Astrocyte (in vitro differentiated cells and primary cell): ENCODE results near the gene HAUS7. TPM values are rescaled to one million over a fixed set of nuclear protein-coding genes. Genes with fewer than 3 reads are reported as not detected.

Experiments used
- DNase-seq: peaks from one replicate; pipeline ENCODE4 v3.0.0-alpha.2; 2010; ENCODE audit warnings: low read depth
- FAIRE-seq: peaks from 2 replicates; lab custom pipeline; 2011; peaks lifted over from hg19 to GRCh38; lab: Jason Lieb, UNC
- H2AFZ ChIP-seq: 2 replicates; pipeline ENCODE4 v1.6.0; 2012; ENCODE audit warnings: low read depth, low read length, inconsistent platforms
- H3K27ac ChIP-seq: 2 replicates; pipeline ENCODE4 v1.5.1; 2011; ENCODE audit warnings: low read depth, low read length, inconsistent platforms
- H3K27me3 ChIP-seq: 2 replicates; pipeline ENCODE4 v1.6.0; 2011; ENCODE audit warnings: low read length, inconsistent platforms; ENCODE audit not compliant: insufficient read depth
- H3K36me3 ChIP-seq: 2 replicates; pipeline ENCODE4 v1.5.1; 2011; ENCODE audit warnings: low read length, inconsistent platforms; ENCODE audit not compliant: insufficient read depth
- H3K4me1 ChIP-seq: 2 replicates; pipeline ENCODE4 v1.5.1; 2011; ENCODE audit warnings: low read length, inconsistent platforms; ENCODE audit not compliant: insufficient read depth
- H3K4me2 ChIP-seq: 2 replicates; pipeline ENCODE4 v1.6.0; 2012; ENCODE audit warnings: low read length, inconsistent platforms
- H3K4me3 ChIP-seq: 2 replicates; pipeline ENCODE4 v1.5.1; 2011; ENCODE audit warnings: low read depth, mild to moderate bottlenecking, low read length, inconsistent platforms; ENCODE audit not compliant: insufficient read depth
- H3K79me2 ChIP-seq: 2 replicates; pipeline ENCODE4 v1.6.0; 2012; ENCODE audit warnings: mild to moderate bottlenecking, low read length, inconsistent platforms; ENCODE audit not compliant: insufficient read depth
- H3K9ac ChIP-seq: 2 replicates; pipeline ENCODE4 v1.6.0; 2012; ENCODE audit warnings: mild to moderate bottlenecking, low read length, inconsistent platforms
- H3K9me3 ChIP-seq: 2 replicates; pipeline ENCODE4 v1.5.1; 2012; ENCODE audit warnings: low read depth, mild to moderate bottlenecking, low read length, inconsistent platforms; ENCODE audit not compliant: insufficient read depth
- H4K20me1 ChIP-seq: 2 replicates; pipeline ENCODE4 v1.6.0; 2012; ENCODE audit warnings: low read length, inconsistent platforms; ENCODE audit not compliant: insufficient read depth
- H3K27ac Mint-ChIP-seq: one replicate; pipeline ENCODE4 v1.8.0; 2021; ENCODE audit warnings: mild to moderate bottlenecking, mixed read lengths; ENCODE audit not compliant: unreplicated experiment
- H3K27me3 Mint-ChIP-seq: one replicate; pipeline ENCODE4 v1.8.0; 2021; ENCODE audit warnings: low read depth, mixed read lengths; ENCODE audit not compliant: unreplicated experiment
- H3K36me3 Mint-ChIP-seq: one replicate; pipeline ENCODE4 v1.8.0; 2021; ENCODE audit warnings: low read depth, mixed read lengths; ENCODE audit not compliant: unreplicated experiment
- H3K4me1 Mint-ChIP-seq: one replicate; pipeline ENCODE4 v1.8.0; 2021; ENCODE audit warnings: low read depth, mixed read lengths; ENCODE audit not compliant: unreplicated experiment
- H3K4me3 Mint-ChIP-seq: one replicate; pipeline ENCODE4 v1.8.0; 2021; ENCODE audit warnings: mild to moderate bottlenecking, moderate library complexity, mixed read lengths; ENCODE audit not compliant: unreplicated experiment
- H3K9me3 Mint-ChIP-seq: one replicate; pipeline ENCODE4 v1.8.0; 2021; ENCODE audit warnings: mild to moderate bottlenecking, mixed read lengths; ENCODE audit not compliant: unreplicated experiment
- EZH2 ChIP-seq: IDR thresholded peaks from 2 replicates; pipeline ENCODE4 v1.6.1; 2012; ENCODE audit warnings: mild to moderate bottlenecking, low read length, inconsistent platforms; ENCODE audit not compliant: insufficient read depth
- total RNA-seq: library from RNA; stranded (reverse); gene quantifications from 2 replicates; pipeline ENCODE4 v1.2.1, GENCODE V29; 2021
- TF ChIP-seq, protein P1 (sequence below): IDR thresholded peaks from 2 replicates; pipeline ENCODE4 v1.5.1; 2011; ENCODE audit warnings: low read depth, mild to moderate bottlenecking, inconsistent platforms, low read length, moderate library complexity; ENCODE audit not compliant: insufficient read depth

Gene HAUS7
- total RNA-seq, 1 donor from 2014 or later = 12.1 TPM

DNA sequence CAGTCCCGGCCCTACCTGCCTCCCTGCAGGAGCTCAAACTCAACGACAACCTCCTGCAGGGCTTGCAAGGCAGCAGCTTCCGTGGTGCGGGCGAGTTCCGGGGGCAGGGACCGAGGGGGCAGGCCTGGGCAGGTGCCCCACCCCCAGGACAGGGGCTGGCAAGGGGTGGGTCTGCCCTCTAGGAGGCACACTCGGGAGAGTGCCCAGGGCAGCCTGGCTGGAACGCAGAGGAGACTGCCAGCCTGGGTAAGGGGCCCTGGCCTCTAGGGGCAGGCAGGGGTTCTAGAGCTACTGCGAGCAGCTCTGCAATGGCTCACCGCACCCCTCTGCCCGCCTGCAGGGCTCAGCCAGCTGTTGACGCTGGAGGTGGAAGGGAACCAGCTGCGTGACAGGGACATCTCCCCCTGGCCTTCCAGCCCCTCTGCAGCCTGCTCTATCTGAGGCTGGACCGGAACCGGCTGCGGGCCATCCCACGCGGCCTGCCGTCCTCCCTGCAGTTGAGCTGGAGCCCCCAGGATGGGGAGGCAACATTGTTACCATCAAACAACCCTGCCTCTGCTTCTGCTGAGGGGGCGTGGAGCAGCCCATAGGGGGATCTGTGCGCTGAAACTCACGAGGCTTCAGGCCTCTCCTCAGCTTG lies 12.1 kb upstream of the HAUS7 start:
- H3K4me3 Mint-ChIP-seq = no peak overlapping the region
- no peak for FAIRE-seq
- H3K9me3 Mint-ChIP-seq = no peaks in the 10 kb centered on the region

GRCh38 chrX:153481043-153481442 lies 10.7 kb upstream of the HAUS7 start:
- H3K27me3 Mint-ChIP-seq = peaks cover 1% of the 10 kb centered on the region
- peaks cover 3% of the 10 kb centered on the region for H3K36me3 Mint-ChIP-seq
- H3K9me3 ChIP-seq = no peaks in the 10 kb centered on the region

More for the DNA sequence above, 12.1 kb upstream of the HAUS7 start:
- H3K4me2 ChIP-seq = no peak overlapping the region
- TF ChIP-seq EZH2 = no peak
- TF ChIP-seq, protein P1, sequence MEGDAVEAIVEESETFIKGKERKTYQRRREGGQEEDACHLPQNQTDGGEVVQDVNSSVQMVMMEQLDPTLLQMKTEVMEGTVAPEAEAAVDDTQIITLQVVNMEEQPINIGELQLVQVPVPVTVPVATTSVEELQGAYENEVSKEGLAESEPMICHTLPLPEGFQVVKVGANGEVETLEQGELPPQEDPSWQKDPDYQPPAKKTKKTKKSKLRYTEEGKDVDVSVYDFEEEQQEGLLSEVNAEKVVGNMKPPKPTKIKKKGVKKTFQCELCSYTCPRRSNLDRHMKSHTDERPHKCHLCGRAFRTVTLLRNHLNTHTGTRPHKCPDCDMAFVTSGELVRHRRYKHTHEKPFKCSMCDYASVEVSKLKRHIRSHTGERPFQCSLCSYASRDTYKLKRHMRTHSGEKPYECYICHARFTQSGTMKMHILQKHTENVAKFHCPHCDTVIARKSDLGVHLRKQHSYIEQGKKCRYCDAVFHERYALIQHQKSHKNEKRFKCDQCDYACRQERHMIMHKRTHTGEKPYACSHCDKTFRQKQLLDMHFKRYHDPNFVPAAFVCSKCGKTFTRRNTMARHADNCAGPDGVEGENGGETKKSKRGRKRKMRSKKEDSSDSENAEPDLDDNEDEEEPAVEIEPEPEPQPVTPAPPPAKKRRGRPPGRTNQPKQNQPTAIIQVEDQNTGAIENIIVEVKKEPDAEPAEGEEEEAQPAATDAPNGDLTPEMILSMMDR = no peak
- no peaks in the 10 kb centered on the region for H3K9me3 ChIP-seq
- Mint-ChIP-seq H3K27me3 (peaks cover 1% of the 10 kb centered on the region), H3K4me1 (no peaks in the 10 kb centered on the region), H3K27ac (no peak overlapping the region), H3K36me3 (no peaks in the 10 kb centered on the region)
- no peak overlapping the region for H3K9ac ChIP-seq
- H3K4me1 ChIP-seq = peaks cover 4% of the 10 kb centered on the region
- no peak overlapping the region for H2AFZ ChIP-seq
- H3K4me3 ChIP-seq = no peak overlapping the region
- H4K20me1 ChIP-seq = no peaks in the 10 kb centered on the region
- no peak overlapping the region for H3K27ac ChIP-seq
- H3K36me3 ChIP-seq = no peaks in the 10 kb centered on the region
- no peak for DNase-seq
- no peaks in the 10 kb centered on the region for H3K79me2 ChIP-seq
- no peaks in the 10 kb centered on the region for H3K27me3 ChIP-seq

GRCh38 chrX:153478746-153479145 lies 8.4 kb upstream of the HAUS7 start:
- H3K79me2 ChIP-seq = no peaks in the 10 kb centered on the region
- peaks cover 23% of the 10 kb centered on the region for H3K4me1 ChIP-seq
- no peak for TF ChIP-seq EZH2
- TF ChIP-seq, protein P1 = no peak
- H3K9ac ChIP-seq = no peak overlapping the region
- H3K4me3 Mint-ChIP-seq = no peak overlapping the region
- FAIRE-seq (no peak), DNase-seq (no peak)
- no peaks in the 10 kb centered on the region for H3K27me3 ChIP-seq
- no peaks in the 10 kb centered on the region for H3K4me1 Mint-ChIP-seq
- H4K20me1 ChIP-seq = no peaks in the 10 kb centered on the region
- H3K27ac ChIP-seq = no peak overlapping the region
- H3K27ac Mint-ChIP-seq = no peak overlapping the region
- H3K36me3 Mint-ChIP-seq = peaks cover 3% of the 10 kb centered on the region
- H2AFZ ChIP-seq = no peak overlapping the region
- no peak overlapping the region for H3K4me2 ChIP-seq
- no peaks in the 10 kb centered on the region for H3K36me3 ChIP-seq
- no peaks in the 10 kb centered on the region for H3K9me3 ChIP-seq
- H3K27me3 Mint-ChIP-seq = peaks cover 1% of the 10 kb centered on the region
- no peaks in the 10 kb centered on the region for H3K9me3 Mint-ChIP-seq
- H3K4me3 ChIP-seq = no peak overlapping the region

More at GRCh38 chrX:153481043-153481442, 10.7 kb upstream of the HAUS7 start:
- Histone ChIP-seq H3K36me3 (no peaks in the 10 kb centered on the region), H3K4me2 (no peak overlapping the region), H3K9ac (no peak overlapping the region), H3K79me2 (no peaks in the 10 kb centered on the region), H2AFZ (no peak overlapping the region), H3K4me1 (peaks cover 18% of the 10 kb centered on the region), H3K27ac (no peak overlapping the region), H3K4me3 (no peak overlapping the region), H3K27me3 (no peaks in the 10 kb centered on the region), H4K20me1 (no peaks in the 10 kb centered on the region)
- no peak for FAIRE-seq
- Mint-ChIP-seq H3K9me3 (no peaks in the 10 kb centered on the region), H3K4me1 (no peaks in the 10 kb centered on the region), H3K4me3 (no peak overlapping the region), H3K27ac (no peak overlapping the region)
- no peak for DNase-seq
- TF ChIP-seq, protein P1 = no peak
- no peak for TF ChIP-seq EZH2
